Measurements from ENCODE around the gene BCAS3.
"Not testable (repeated sequence)": the region's sequence is repeated elsewhere in the genome, so short reads cannot be mapped to it uniquely, and the experiment has no call there.

Gene BCAS3

DNA sequence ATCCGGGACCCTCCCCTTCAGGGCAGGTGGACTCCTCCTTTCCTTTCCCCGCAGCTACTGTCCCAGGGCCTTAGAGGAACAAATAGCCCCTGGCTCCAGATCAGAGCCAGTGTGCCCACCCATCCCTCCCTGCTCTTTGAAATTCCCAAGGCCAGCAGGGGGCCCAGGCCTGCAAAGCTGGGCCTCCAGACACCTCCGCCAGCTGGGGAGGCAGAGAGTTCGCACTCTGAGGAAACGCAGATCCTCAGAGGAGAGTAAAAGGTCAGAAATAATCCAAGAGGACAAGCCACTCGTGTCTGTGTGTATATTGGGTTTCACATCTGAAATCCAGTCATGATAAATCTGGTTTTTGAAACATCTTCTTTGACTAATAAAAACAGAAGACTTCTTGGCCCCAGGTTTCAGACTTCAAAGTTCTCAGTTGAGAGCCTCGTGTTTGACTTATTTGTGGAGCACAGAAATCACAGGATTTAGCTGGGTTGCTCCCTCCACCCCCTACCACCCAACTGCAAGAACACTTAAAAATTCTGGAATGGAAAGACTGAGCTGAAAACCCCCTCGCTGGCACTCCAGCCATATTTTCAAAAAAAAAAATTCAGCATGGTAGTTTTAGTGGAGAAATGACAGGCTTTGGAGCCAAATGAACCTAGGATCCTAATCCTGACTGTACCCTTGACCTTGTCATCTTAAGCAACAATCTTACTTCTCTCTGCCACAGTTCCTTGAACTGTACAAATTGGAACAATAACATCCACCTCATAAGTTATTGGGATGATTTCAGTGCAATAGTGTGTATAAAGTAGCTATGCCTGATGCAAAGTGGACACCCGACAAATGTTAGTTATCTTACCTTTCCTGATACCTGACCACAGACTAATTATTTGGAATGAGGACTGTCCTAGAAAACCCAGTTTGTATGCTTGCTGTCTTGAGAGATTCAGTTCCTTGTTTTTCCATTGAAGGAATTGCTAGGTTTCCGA, 677.5 kb downstream of the BCAS3 start:
- no peak for DNase-seq

DNA sequence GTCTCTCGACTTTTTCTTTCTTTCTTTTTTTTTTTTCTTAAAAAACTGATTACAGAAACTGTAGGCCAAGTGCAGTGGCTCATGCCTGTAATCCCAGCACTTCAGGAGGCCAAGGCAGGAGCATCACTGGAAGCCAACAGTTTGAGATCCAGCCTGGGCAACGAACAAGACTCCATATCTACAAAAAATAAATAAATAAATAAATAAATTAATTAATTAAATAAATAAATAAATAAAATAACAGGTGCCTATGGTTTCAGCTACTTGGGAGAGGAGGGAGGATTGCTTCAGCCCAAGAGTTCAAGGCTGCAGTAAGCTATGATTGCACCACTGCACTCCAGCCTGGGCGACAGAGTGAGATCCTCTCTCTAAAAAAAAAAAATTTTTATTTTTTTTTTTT, 679.4 kb downstream of the BCAS3 start:
- DNase-seq = not testable (repeated sequence)

DNA sequence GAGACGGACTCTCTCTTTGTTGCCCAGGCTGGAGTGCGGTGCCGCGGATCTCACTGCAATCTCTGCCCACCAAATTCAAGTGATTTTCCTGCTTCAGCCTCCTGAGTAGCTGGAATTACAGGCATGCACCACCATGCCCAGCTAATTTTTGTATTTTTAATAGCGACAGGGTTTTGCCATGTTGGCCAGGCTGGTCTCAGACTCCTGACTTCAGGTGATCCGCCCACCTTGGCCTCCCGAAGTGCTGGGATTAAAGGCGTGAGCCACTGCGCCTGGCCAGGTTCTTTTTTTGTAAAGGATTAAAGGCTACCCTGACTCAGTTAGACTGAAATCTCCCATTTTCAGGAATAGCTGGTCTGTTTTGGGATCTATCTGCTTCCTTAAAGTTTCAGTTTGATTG, 681.9 kb downstream of the BCAS3 start:
- DNase-seq = not testable (repeated sequence)

DNA sequence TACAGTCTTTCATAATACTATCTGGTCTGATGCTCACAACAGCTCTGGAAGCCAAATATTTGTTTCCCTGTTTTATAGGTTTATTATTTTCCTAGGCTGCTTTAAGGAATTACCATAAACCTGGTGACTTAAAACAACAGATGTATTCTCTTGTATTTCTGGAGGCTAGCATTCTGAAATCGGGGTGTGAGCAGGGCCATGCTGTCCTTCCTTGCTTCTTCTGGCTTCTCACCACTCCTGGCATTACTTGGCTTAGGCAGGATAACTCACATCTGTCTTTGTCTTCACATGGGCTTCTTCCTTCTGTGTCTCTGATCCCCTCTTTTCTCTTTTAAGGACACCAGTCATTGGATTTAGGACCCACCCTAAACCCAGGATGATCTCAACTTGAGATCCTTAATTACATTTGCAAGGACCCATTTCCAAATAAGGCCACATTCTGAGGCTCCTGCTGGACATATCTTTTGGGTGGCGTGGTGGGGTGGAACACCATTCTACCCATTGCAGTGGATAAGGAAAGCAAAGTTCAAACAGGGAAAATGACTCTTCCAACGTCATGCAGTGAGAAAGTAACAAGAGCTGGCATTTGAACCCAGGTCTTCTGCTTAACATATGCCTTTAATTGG, 682.8 kb downstream of the BCAS3 start:
- no peak for DNase-seq

DNA sequence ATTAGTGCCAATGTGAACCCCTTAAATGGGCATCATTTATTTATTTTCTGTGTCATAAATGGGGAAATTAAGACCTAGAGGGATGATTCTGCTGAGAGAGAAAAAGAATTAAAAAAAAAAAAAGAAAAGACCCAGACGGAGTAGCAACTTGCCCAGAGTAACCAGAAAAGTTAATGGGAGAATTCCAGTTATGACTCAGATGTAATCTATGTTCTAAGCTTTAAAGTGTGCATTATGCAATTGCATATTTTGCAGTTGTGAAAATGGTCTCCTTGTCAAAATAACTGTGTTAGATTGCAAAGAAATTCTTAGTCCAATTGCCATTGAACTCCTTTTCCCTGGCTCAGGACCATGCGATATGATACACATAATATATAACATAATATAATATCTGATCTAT, 683.4 kb downstream of the BCAS3 start:
- DNase-seq = no peak

DNA sequence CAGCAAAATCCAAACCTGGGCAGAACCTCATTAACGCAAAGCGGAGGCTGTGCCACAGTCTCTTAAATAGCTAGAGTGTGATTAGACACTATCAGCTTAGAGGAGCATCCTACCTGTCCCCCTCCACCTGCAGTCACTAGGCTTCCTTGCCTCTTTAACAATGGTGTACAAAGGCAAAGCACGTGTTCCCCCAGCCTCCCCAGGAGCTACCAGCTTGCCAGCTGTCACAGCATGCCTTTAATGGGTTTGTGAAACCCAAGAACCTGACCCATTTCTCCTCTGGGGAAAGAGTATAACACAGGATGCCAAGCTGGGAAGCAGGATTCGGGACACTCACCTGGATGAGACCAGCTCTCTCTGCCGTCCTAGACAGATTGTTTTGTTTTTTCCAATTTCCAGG, 684.7 kb downstream of the BCAS3 start:
- no peak for DNase-seq

DNA sequence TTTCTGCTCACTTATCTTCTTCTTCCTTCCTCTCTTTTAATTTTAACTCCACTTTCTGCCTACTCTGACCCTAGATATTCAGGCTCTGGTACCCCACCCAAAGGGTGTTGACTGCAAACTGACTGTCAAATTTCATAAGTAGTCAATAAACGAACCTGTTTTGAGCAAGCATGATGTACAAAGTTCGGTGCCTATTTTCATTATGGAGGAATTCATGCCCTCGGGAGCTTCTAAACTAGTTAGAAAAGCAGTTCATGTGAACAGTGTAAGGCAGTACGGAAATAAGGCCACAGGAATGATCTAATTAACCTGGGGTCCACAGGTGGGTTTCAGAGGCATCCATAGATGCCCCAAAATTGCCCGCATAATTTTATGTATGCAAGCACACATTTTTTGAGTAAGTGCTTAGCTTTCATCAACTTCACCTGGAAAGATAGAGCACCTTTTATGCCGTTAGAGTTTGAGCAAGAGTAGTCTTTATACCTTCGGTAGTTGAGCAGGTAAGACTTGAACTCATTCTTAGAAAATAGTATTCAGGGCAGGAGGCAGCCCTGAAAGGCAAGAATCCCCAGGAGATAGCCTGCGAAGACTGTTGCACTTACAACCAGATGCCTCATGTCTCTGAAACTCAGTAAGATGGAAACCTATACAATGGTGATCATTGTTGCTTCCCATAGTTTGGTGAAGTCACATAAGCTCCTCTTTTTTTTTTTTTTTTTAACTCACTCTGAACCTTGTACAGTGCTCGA, 685.4 kb downstream of the BCAS3 start:
- no peak for DNase-seq

DNA sequence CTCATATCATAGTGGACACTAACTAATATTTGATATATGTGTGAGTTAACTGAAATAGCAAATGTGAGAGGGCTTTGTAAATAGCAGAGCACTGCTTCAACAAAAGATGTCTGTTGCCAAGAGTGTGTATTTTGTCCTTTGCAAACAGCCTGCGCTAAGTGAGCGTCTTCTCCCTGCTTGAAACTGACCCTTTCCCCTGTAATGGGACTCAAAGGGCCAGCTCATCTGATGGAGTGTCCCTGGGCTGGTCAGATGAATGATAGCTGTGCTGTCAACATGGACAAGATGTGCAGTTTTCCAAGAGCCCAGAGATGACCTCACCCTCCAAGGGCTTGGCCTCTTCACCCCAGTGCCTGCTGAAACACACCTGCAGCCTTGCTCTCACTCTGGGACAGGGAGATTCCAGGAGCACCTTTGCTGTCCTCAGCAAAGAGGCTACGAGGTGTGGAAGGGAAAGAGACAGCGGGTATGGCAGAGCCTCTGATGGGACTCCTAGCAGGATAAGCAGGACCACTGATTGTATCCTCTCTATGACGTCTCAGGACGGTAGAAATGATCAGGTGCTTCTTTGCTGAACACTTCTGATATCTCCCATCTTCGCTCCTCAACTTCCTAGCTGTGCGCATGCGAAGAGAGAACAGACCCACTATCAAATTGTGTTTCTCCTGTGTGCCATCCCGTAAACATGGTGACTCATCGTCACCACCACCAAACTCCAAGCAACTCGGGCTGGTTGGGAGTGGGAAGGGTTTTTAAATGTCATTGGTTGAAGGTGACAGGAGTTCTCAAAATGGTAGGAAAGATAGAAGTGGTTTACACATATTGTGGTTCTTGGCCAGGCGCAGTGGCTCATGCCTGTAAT, 686.2 kb downstream of the BCAS3 start:
- no peak for DNase-seq

DNA sequence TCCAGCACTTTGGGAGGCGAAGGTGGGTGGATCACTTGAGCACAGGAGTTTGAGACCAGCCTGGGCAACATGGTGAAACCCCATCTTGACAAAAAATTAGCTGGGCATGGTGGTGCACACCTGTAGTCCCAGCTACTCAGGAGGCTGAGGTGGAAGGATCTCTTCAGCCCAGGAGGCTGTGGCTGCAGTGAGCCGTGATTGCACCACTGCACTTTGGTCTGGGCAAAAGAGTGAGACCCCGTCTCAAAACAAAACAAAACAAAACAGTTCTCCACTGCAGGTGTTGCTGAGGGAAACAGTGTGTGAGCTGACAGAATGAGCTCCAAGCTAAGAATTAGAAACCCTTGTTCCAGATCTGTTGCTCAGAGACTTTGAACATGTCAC, 686.8 kb downstream of the BCAS3 start:
- DNase-seq = no peak

DNA sequence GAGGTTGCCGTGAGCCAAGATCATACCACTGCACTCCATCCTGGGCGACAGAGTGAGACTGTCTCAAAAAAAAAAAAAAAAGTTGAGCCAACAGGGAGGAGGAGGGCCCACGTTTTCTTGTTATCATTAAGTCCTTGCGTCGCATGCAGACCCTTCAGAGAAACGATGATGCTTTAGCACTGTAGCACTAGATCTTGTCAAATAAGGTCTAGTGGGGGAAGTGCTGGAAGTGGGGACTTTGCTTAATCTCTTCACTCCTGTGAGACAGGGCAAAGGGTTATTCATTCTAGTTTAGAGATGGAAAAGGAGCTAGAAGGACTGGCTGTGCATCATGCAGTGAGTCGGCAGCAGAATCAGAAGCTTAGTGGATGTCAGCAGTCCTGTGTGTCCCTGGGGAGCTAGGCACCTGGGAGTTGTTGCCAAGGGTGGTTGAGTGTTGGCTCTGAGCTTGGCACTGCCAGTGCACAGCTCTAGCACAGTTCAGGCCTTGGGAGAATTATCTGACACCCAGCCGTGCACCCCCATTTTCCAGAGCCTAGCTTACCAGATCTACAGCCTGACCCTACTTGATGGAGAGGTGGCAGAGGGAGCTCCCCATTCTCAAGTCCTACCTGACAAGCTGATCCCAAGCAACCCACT, 688.5 kb downstream of the BCAS3 start:
- DNase-seq = no peak

DNA sequence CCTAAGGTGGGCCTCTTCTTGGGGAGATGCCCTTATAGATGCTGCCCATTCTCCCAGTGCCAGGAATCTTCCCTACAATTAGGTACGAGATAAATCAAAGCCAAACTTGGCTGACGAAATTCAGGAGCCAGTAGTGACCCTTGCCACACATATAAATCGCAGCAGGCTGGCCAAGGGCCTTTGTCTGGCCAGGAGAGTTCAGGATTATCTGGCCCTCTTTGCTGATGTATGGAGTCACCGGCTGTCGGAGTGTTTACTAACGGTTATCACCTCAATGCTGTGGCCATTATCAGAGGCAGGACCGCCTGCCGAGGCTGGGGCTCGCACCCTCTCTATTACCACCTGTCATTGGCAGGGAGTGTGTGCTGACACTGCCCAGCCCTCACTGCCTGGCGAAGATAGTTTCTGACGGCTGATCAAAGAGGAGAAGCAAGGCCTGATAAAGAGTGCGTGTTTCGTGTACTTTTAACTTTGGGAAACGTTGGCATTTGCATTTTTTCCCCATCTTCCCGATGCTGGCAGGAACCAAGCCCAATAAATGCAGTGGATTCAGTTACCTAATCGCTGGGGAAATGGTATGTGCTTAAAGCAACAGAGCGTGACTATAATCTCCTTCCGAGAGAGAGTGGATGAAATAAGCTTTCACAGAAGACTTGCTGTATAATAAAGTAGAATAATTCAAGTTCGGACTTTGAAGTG, 689.2 kb downstream of the BCAS3 start:
- no peak for DNase-seq

DNA sequence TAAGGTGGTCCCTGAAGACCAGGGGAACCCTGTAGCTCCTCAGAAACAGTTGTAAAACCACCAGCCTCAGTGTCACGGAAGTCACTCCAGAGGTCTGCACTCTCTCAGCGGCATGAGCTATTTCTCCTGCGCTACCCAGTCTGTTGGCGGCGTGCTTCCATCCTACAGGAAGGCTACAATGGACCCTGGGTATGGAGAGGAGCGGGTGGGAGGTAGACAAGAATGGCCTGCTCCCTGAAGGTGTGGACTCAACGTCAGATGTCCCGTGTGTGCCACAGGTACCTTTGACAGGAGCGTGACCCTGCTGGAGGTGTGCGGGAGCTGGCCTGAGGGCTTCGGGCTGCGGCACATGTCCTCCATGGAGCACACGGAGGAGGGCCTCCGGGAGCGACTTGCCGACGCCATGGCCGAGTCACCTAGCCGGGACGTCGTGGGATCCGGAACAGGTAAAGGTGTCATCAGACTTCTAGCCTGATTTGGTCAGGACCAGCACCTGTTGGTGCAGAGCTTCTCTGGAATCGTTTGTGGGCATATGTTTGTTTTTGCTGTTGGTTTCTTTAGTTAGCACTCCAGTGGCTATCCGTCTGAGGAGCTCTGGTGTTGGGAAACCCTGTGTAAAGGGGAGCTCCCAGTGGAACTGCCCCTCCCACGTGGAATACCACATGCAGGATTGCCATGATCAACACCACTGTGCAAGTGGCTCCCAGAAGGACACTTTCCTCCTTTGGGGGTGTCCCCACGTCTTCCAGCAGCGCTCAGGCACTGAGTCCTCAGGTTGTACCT, 690.6 kb downstream of the BCAS3 start:
- no peak for DNase-seq

DNA sequence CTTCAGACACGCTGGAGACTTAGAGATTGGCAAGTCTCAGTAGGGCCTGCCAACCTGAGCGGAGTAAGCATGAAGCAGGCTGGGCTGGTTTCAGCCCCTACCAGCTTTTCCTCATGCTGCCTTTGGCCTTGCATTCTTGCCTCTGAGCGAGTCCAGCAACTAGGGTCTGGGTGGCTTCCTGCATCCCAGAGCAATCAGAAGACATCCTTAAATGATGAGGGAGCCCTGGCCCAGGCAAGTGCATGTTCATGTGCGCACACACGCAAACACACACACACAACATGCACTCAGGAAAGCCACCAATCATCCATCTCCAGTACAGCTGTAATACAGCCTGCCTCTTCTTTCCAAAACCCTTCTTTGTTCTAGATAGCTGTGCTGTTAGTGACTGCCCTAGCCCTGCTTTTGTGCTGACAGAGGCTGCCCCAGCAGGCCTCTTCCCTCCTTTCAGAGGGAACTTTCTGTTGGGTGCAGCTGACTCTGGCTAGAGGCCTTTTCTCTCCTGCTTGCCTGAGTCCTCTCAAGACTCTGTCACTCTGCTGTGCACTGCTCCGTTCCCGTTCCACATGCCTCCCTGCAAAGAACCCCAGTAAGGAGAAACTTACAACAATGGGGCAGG, 691.3 kb downstream of the BCAS3 start:
- DNase-seq = no peak

DNA sequence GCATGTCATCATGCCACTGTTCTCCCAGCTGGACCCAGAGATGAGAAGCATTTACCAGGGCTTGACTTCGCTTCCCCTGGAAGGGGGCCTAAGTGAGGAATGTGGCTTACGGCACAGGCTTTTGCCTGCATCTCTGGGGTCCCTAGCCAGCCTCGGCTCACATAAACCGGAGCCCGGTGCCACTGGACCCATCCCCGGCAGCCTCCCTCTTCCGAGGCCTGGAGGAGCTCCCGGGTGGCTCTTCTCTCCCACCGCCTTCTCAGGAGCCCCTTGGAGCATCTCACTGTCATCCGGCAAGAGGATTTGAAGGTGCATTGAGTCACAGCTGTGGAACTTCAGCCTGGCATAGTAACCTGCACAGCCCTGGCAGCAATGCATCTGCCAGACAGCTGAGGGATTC, 692.1 kb downstream of the BCAS3 start:
- no peak for DNase-seq

DNA sequence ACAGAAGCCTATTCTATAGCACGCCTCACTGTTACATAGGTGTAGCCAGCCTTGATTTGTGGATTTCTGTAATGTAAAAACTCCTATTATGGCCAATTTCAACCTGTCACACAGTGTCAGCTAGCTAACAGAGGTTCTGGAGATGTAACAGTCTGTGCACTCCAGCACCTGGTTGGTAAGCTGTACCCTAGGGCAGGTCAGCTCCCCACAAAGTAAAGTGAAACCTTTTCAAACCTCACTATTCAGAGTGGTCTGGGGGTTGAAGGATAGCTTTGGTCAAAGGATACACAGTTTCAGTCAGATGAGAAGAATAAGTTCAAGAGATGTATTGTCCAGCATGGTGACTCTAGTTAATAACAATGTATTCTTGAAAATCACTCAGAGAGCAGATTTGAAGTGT, 693.5 kb downstream of the BCAS3 start:
- no peak for DNase-seq

DNA sequence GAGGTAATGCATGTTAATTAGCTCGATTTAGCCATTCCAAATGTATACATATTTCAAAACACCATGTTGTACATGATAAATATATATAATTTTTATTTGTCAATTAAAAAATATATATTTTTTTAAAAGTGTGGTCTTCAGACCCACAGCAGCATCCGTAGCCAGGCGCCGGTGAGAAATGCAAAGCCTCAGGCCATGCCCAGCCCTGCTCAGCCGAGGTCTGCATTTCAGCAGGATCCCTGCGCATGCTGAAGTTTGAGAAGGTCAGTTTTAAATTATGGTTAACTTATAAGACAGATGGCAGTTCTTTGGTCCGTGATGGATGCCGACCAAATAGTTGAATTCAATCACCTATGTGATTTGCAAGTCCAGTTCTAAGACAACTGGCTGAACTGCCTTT, 694.0 kb downstream of the BCAS3 start:
- no peak for DNase-seq

DNA sequence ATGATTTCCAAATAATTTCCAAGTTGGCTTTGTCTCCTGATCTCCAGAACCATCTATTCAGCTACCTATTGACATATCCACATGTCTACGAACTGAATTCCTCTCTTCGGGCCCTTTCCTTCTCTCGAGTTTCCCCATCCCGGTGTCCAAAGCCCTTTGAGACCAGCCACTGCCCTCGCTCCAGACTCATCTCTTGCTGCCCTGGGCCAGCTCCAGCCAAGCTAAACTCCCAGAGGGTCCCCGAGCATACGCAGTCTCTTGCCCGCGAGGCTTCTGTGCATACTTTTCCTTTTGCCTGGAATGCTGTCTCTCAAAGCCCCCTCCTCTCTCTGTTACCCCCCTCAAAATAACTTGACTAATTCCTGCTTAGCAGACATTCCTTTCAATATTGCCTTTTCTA, 694.8 kb downstream of the BCAS3 start:
- DNase-seq = no peak

DNA sequence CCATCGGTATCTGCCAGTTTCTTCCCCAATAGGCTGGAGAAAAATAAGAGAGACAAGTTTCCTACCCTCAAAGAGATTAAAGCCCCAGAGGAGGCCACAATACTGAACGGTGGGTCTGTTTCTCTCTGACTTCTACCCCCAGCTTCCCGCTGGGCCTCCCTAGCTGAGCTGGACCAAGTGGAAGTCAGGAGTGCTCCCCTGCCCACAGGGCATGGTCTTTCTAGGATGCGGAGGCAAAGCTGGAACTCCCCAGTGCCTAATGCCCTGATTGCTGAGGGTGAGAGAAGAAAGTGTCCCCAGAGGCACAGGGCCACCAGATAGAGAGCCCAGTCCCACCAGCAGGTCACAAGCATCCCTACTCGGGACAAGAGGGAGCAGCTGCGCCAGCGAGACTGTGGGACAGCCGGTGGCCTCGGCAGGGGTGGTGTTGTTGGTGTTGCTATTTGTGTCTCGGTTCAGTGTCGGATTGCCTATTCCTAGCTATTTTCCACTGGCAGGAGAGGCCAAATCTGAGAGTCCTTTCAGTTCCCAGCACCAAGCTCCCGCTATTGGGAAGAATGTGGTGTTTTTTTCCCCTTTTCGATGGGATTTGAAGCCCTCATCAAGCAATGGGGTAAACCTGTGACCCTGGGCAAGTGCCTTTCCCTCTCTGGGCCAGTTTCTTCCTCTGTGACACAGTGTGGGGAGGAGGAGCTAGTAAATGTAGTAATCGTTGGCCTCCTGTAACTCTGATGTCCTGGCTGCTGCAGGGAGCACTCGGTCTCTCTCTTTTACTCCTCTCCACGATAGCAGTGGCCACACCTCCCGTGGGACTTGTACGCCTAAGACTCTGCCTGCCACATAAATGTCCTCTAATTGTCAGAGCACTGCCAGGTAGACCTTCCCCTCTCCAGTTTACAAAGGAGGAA, 699.5 kb downstream of the BCAS3 start:
- no peak for DNase-seq

Measured in effector CD8-positive, alpha-beta T cell (primary cell).